ENCODE results near the gene PER1. TPM values are rescaled to one million over a fixed set of nuclear protein-coding genes. Genes with fewer than 3 reads are reported as not detected.

PER1 gene
- total RNA-seq, 4 donors from 2014 or later, result 85.2 to 148 (median 137) TPM

DNA sequence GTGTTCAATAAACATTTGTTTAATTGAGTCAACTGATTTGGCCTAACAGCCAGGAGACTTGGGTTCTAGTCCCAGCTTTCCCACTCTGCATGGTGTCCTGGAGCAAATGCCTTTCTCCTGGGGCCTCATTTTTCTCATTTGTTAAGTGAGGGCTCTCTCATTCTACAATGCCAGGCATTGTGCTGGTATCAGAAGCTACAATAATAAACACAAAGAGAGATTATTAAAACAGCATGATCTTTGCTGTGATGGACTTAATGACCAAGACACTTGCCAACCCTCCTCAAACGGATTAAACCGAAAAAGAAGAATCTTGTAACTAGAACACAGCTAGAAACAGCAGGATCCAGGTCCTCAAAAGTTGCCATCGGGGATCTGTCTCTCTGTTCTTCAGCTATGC, 15.3 kb upstream of the PER1 start:
- intact Hi-C loops (cut with DNase I), result no loop called here
- H3K4me3 ChIP-seq (replicated peaks in 1 of 3), result no peak overlapping the region
- no peaks in the 10 kb centered on the region for H3K36me3 ChIP-seq
- no peak overlapping the region for H3K27ac ChIP-seq
- no peak for DNase-seq
- no peaks in the 10 kb centered on the region for H3K9me3 ChIP-seq
- H3K27me3 ChIP-seq, result no peaks in the 10 kb centered on the region
- peaks cover 17 to 23% of the 10 kb centered on the region in 2 donors for H3K4me1 ChIP-seq
- no peak for TF ChIP-seq POLR2A (IDR thresholded peaks at IDR 0.05)
- TF ChIP-seq, protein P1, sequence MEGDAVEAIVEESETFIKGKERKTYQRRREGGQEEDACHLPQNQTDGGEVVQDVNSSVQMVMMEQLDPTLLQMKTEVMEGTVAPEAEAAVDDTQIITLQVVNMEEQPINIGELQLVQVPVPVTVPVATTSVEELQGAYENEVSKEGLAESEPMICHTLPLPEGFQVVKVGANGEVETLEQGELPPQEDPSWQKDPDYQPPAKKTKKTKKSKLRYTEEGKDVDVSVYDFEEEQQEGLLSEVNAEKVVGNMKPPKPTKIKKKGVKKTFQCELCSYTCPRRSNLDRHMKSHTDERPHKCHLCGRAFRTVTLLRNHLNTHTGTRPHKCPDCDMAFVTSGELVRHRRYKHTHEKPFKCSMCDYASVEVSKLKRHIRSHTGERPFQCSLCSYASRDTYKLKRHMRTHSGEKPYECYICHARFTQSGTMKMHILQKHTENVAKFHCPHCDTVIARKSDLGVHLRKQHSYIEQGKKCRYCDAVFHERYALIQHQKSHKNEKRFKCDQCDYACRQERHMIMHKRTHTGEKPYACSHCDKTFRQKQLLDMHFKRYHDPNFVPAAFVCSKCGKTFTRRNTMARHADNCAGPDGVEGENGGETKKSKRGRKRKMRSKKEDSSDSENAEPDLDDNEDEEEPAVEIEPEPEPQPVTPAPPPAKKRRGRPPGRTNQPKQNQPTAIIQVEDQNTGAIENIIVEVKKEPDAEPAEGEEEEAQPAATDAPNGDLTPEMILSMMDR (IDR thresholded peaks at IDR 0.05), result no peak
- 77 to 93% methylated on average over 3 of the region's 3 CpGs for WGBS, 2 donors

DNA sequence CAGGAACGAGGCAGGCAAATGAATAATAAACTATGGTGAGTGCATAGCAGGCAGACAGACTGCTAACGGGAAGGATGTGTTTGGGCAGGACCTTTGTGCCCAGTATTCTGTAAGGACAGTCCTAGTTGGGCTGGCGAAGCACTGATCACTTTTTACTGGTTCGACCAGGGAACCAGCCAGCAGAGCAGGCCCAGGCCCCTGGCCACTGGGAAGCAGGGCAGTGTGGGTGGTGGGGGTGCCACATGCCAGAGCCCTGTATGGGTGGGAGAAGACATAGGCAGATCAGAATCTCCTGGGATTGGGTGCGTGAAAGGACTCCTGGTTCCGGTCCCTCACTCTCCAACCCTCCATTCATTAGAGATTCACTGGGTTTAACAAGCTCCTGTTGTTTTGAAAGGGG, 14.5 kb upstream of the PER1 start:
- Histone ChIP-seq H3K4me1 (peaks cover 20 to 23% of the 10 kb centered on the region in 2 donors), H3K27ac (no peak overlapping the region), H3K27me3 (no peaks in the 10 kb centered on the region), H3K9me3 (no peaks in the 10 kb centered on the region), H3K4me3 (replicated peaks in 1 of 3) (no peak overlapping the region), H3K36me3 (no peaks in the 10 kb centered on the region)
- DNase-seq, result no peak
- TF ChIP-seq POLR2A (IDR thresholded peaks at IDR 0.05), result no peak
- TF ChIP-seq, protein P1 (IDR thresholded peaks at IDR 0.05), result no peak
- 93 to 96% methylated on average over 6 of the region's 6 CpGs for WGBS, 2 donors
- intact Hi-C loops (cut with DNase I), result no loop called here

DNA sequence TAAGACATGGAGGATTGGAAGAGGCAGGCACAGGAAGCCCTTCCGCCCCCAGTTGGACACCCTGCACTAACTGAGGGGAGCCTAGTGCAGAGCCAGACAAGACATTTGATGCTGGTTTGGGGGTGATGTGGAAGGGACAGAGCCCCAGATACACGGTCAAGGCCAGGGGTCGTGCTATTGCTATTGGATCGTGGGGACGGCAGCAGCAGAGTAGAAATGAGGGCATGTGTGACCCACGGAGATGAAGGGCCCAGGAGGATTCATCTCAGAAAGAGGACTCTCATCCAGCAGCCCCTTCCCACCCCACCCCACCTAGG, 12.6 kb upstream of the PER1 start:
- no peak for DNase-seq
- Histone ChIP-seq H3K9me3 (no peaks in the 10 kb centered on the region), H3K36me3 (peaks cover 0 to 10% of the 10 kb centered on the region in 2 donors), H3K27ac (peak overlapping the region; percentile 98 to 100 (median 100)), H3K27me3 (no peaks in the 10 kb centered on the region), H3K4me1 (peaks cover 31 to 35% of the 10 kb centered on the region in 2 donors), H3K4me3 (replicated peaks in 1 of 3) (no peak overlapping the region)
- TF ChIP-seq, protein P1 (IDR thresholded peaks at IDR 0.05), result no peak
- TF ChIP-seq POLR2A (IDR thresholded peaks at IDR 0.05), result no peak
- WGBS, 2 donors, result 69 to 72% methylated on average over 6 of the region's 6 CpGs
- intact Hi-C loops (cut with DNase I), result no loop called here

DNA sequence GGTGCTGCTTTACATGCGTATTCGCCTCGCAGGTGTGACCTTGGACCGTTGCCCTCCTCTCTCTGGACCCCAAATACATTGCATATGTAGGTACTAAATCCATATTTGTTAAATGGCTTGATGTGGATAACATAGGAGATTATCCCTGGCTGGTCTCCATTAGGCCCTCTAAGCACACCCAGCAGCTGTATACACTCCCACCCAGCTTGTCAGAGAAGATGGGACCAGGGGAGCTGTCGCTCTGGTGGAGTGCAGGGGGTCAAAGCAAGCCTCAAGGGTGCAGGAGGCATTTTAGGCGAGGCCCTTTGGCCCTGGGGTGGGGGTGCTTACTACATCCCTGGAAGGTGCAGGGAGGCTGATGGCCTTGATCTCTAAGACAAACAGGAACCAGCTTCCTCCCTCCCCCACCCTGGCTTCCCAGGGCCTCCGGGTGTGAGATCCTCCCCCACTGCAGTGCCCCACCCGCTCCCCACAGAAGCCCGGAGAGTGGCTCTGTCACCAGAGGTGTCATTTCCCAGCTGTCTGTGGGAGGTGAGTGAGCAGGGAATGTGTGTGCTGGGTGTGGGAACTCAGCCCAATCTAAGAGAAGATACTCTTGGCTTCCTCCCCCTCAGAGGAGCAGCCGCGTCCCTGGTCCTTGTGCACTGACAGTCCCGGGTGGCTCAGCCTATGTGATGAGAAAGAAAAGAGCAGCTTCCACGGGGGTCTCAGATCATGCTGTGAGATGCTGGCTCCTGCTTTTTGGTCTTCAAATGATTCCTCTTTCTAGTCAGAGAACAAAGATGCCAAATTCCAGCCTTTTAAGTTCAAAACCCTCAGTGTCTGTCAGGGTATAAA, 12.0 kb upstream of the PER1 start:
- Histone ChIP-seq H3K4me1 (peaks cover 31 to 39% of the 10 kb centered on the region in 2 donors), H3K9me3 (no peaks in the 10 kb centered on the region), H3K27me3 (no peaks in the 10 kb centered on the region), H3K27ac (peak overlapping the region; percentile 98 to 100 (median 100)), H3K36me3 (peaks cover 0 to 13% of the 10 kb centered on the region in 2 donors), H3K4me3 (replicated peaks in 1 of 3) (no peak overlapping the region)
- TF ChIP-seq, protein P1 (IDR thresholded peaks at IDR 0.05), result no peak
- peak in 1 of 2 donors; percentile 24 for TF ChIP-seq POLR2A (IDR thresholded peaks at IDR 0.05)
- DNase-seq, result peak; percentile 80 to 82
- WGBS, 2 donors, result 25 to 28% methylated on average over 12 to 13 of the region's 13 CpGs
- intact Hi-C loops (cut with DNase I), result no loop called here

Data from thyroid gland (tissue), 4 donors.